Nephron (organoid): ENCODE results near the gene COL8A1.

Source experiments
- H3K27ac Mint-ChIP-seq, 3 experiments: 2 replicates each; pipeline ENCODE4 v1.8.0; 2020; ENCODE audit warnings: mixed read lengths in 3 of 3, mild to moderate bottlenecking in 2 of 3, moderate library complexity in 1 of 3
- H3K27me3 Mint-ChIP-seq: 2 replicates; pipeline ENCODE4 v1.8.0; 2021; ENCODE audit warnings: low read depth, mild to moderate bottlenecking, moderate library complexity, mixed read lengths
- H3K36me3 Mint-ChIP-seq: 2 replicates; pipeline ENCODE4 v1.8.0; 2020; ENCODE audit warnings: low read depth, mixed read lengths
- H3K4me1 Mint-ChIP-seq: 2 replicates; pipeline ENCODE4 v1.8.0; 2020; ENCODE audit warnings: mixed read lengths
- H3K4me3 Mint-ChIP-seq, 3 experiments: 2 replicates each; pipeline ENCODE4 v1.8.0; 2020; ENCODE audit warnings: mild to moderate bottlenecking in 3 of 3, mixed read lengths in 3 of 3, moderate library complexity in 2 of 3
- H3K9me3 Mint-ChIP-seq: 2 replicates; pipeline ENCODE4 v1.8.0; 2020; ENCODE audit warnings: mixed read lengths
- CTCF ChIP-seq, 3 experiments: fragments of 200-600 bp; sonication (generic); IDR thresholded peaks; one replicate each; pipeline ENCODE4 v1.5.0; 2021; ENCODE audit warnings: antibody characterized with exemption in 3 of 3; ENCODE audit not compliant: unreplicated experiment in 3 of 3

Gene COL8A1

GRCh38 chr3:99704417-99704816 is 66.0 kb downstream of the COL8A1 start:
- Mint-ChIP-seq H3K9me3 (no peaks in the 10 kb centered on the region), H3K36me3 (no peaks in the 10 kb centered on the region), H3K27ac (peak overlapping the region in 1 of 3 experiments; percentile 31)

GRCh38 chr3:99706410-99706809 is 68.0 kb downstream of the COL8A1 start:
- H3K36me3 Mint-ChIP-seq, result no peaks in the 10 kb centered on the region
- H3K27me3 Mint-ChIP-seq, result no peaks in the 10 kb centered on the region
- peaks cover 16% of the 10 kb centered on the region for H3K4me1 Mint-ChIP-seq
- TF ChIP-seq CTCF (IDR thresholded peaks at IDR 0.05; ENCODE audit: unreplicated experiment in 3 of 3), result no peak
- no peaks in the 10 kb centered on the region for H3K9me3 Mint-ChIP-seq
- peak overlapping the region in 1 of 3 experiments; percentile 21 for H3K27ac Mint-ChIP-seq
- no peak overlapping the region for H3K4me3 Mint-ChIP-seq

More at GRCh38 chr3:99704417-99704816, 66.0 kb downstream of the COL8A1 start:
- no peak overlapping the region for H3K4me3 Mint-ChIP-seq
- no peak for TF ChIP-seq CTCF (IDR thresholded peaks at IDR 0.05; ENCODE audit: unreplicated experiment in 3 of 3)
- H3K27me3 Mint-ChIP-seq, result no peaks in the 10 kb centered on the region
- H3K4me1 Mint-ChIP-seq, result peaks cover 16% of the 10 kb centered on the region

GRCh38 chr3:99708207-99708745 is 69.9 kb downstream of the COL8A1 start:
- Mint-ChIP-seq H3K27me3 (no peaks in the 10 kb centered on the region), H3K4me3 (no peak overlapping the region), H3K27ac (no peak overlapping the region), H3K4me1 (peaks cover 16% of the 10 kb centered on the region), H3K36me3 (no peaks in the 10 kb centered on the region), H3K9me3 (no peaks in the 10 kb centered on the region)
- no peak for TF ChIP-seq CTCF (IDR thresholded peaks at IDR 0.05; ENCODE audit: unreplicated experiment in 3 of 3)

- H3K27me3 Mint-ChIP-seq, result no peaks in the 10 kb centered on the region
- H3K36me3 Mint-ChIP-seq, result no peaks in the 10 kb centered on the region
- TF ChIP-seq CTCF (IDR thresholded peaks at IDR 0.05; ENCODE audit: unreplicated experiment in 3 of 3), result no peak
- peaks cover 21% of the 10 kb centered on the region for H3K4me1 Mint-ChIP-seq
- no peak overlapping the region for H3K4me3 Mint-ChIP-seq
- H3K27ac Mint-ChIP-seq, result no peak overlapping the region
- no peaks in the 10 kb centered on the region for H3K9me3 Mint-ChIP-seq
Measured at GRCh38 chr3:99709686-99710085, 71.3 kb downstream of the COL8A1 start.

- no peak overlapping the region for H3K4me3 Mint-ChIP-seq
- no peaks in the 10 kb centered on the region for H3K36me3 Mint-ChIP-seq
- peaks cover 17% of the 10 kb centered on the region for H3K4me1 Mint-ChIP-seq
- H3K27me3 Mint-ChIP-seq, result no peaks in the 10 kb centered on the region
- TF ChIP-seq CTCF (IDR thresholded peaks at IDR 0.05; ENCODE audit: unreplicated experiment in 3 of 3), result no peak
- no peak overlapping the region for H3K27ac Mint-ChIP-seq
- H3K9me3 Mint-ChIP-seq, result no peaks in the 10 kb centered on the region
Measured at GRCh38 chr3:99710094-99710493, 71.7 kb downstream of the COL8A1 start.

GRCh38 chr3:99711351-99711750 is 73.0 kb downstream of the COL8A1 start:
- Mint-ChIP-seq H3K9me3 (no peaks in the 10 kb centered on the region), H3K36me3 (no peaks in the 10 kb centered on the region)
- no peak for TF ChIP-seq CTCF (IDR thresholded peaks at IDR 0.05; ENCODE audit: unreplicated experiment in 3 of 3)

More at GRCh38 chr3:99711351-99711750, 73.0 kb downstream of the COL8A1 start:
- Mint-ChIP-seq H3K27ac (no peak overlapping the region), H3K4me1 (peaks cover 13% of the 10 kb centered on the region), H3K27me3 (no peaks in the 10 kb centered on the region), H3K4me3 (no peak overlapping the region)
